ENCODE data around the gene DDX42. TPM values are rescaled to one million over a fixed set of nuclear protein-coding genes. Genes with fewer than 3 reads are reported as not detected.

The DDX42 gene
- 114 and 115 TPM in 2 replicates for polyA plus RNA-seq
- polyA minus RNA-seq = 136 and 142 TPM in 2 replicates

- TF ChIP-seq REST (IDR thresholded peaks at IDR 0.05; ENCODE audit: borderline replicate concordance) = peak; percentile 87
- TF ChIP-seq MXI1 (conservative IDR thresholded peaks at IDR 0.05; ENCODE audit: poor library complexity, severe bottlenecking) = no peak
- TF ChIP-seq EP300 (conservative IDR thresholded peaks at IDR 0.05; ENCODE audit: poor library complexity, severe bottlenecking) = no peak
- TF ChIP-seq CTCF (IDR thresholded peaks at IDR 0.05; ENCODE audit: poor library complexity, severe bottlenecking) = no peak
- TF ChIP-seq EZH2 (IDR thresholded peaks at IDR 0.05; ENCODE audit: borderline replicate concordance, insufficient read depth, low read length, poor library complexity, severe bottlenecking) = no peak
- TF ChIP-seq POLR2AphosphoS5 (IDR thresholded peaks at IDR 0.05) = peak; percentile 95
- TF ChIP-seq SMC3 (conservative IDR thresholded peaks at IDR 0.05; ENCODE audit: poor library complexity) = no peak
- TF ChIP-seq RAD21 (conservative IDR thresholded peaks at IDR 0.05) = no peak
- peak; percentile 58 for TF ChIP-seq TAF1 (IDR thresholded peaks at IDR 0.05; ENCODE audit: low read depth)
- no peaks in the 10 kb centered on the region for H3K27me3 ChIP-seq (ENCODE audit: insufficient read depth, low read depth, low read length)
- peak within 1 kb of the TSS; percentile 96 for H3K9ac ChIP-seq (ENCODE audit: low read length)
- no peaks in the 10 kb centered on the region for H3F3A ChIP-seq (ENCODE audit: insufficient read depth, low read length, poor library complexity, severe bottlenecking)
- peak within 1 kb of the TSS; percentile 90 for H3K27ac ChIP-seq (ENCODE audit: low read length)
- H3K36me3 ChIP-seq (ENCODE audit: insufficient read depth, low read length) = no peaks in the 10 kb centered on the region
- peaks cover 16% of the 10 kb centered on the region for H4K20me1 ChIP-seq (ENCODE audit: insufficient read depth)
- no peaks in the 10 kb centered on the region for H3K9me2 ChIP-seq (ENCODE audit: insufficient read depth, low read length)
- peaks cover 78% of the 10 kb centered on the region for H3K79me2 ChIP-seq (replicated peaks; ENCODE audit: insufficient read depth, low read length)
- no peaks in the 10 kb centered on the region for H3K9me3 ChIP-seq (ENCODE audit: low read length)
- H2AFZ ChIP-seq (ENCODE audit: low read depth, low read length) = peak within 1 kb of the TSS; percentile 51
- peak within 1 kb of the TSS; percentile 99 for H3K4me2 ChIP-seq (ENCODE audit: low read length)
- H3K4me3 ChIP-seq (ENCODE audit: low read length) = peak within 1 kb of the TSS; percentile 80
These were observed at the start of gene DDX42 for GRCh38 chr17:63774141-63774968. Gene DDX42 (plus strand): TSS chr17:63774170. CDS start chr17:63787050, 12,880 bp downstream.

GRCh38 chr17:63735691-63736090 is 38.3 kb upstream of the DDX42 start:
- H3F3A ChIP-seq (ENCODE audit: insufficient read depth, low read length, poor library complexity, severe bottlenecking) = no peaks in the 10 kb centered on the region
- H3K27ac ChIP-seq (ENCODE audit: low read length) = no peak overlapping the region
- peaks cover 9% of the 10 kb centered on the region for H3K79me2 ChIP-seq (replicated peaks; ENCODE audit: insufficient read depth, low read length)
- H4K20me1 ChIP-seq (ENCODE audit: insufficient read depth) = no peaks in the 10 kb centered on the region
- no peak overlapping the region for H3K9ac ChIP-seq (ENCODE audit: low read length)
- H3K27me3 ChIP-seq (ENCODE audit: insufficient read depth, low read depth, low read length) = no peaks in the 10 kb centered on the region
- H3K9me2 ChIP-seq (ENCODE audit: insufficient read depth, low read length) = no peaks in the 10 kb centered on the region
- no peak overlapping the region for H3K4me2 ChIP-seq (ENCODE audit: low read length)
- TF ChIP-seq EP300 (conservative IDR thresholded peaks at IDR 0.05; ENCODE audit: poor library complexity, severe bottlenecking) = no peak
- TF ChIP-seq REST (IDR thresholded peaks at IDR 0.05; ENCODE audit: borderline replicate concordance) = no peak
- TF ChIP-seq EZH2 (IDR thresholded peaks at IDR 0.05; ENCODE audit: borderline replicate concordance, insufficient read depth, low read length, poor library complexity, severe bottlenecking) = no peak
- TF ChIP-seq TAF1 (IDR thresholded peaks at IDR 0.05; ENCODE audit: low read depth) = no peak
- TF ChIP-seq RAD21 (conservative IDR thresholded peaks at IDR 0.05) = no peak
- TF ChIP-seq MXI1 (conservative IDR thresholded peaks at IDR 0.05; ENCODE audit: poor library complexity, severe bottlenecking) = no peak
- no peak for TF ChIP-seq POLR2AphosphoS5 (IDR thresholded peaks at IDR 0.05)
- no peak for TF ChIP-seq CTCF (IDR thresholded peaks at IDR 0.05; ENCODE audit: poor library complexity, severe bottlenecking)
- no peak for TF ChIP-seq SMC3 (conservative IDR thresholded peaks at IDR 0.05; ENCODE audit: poor library complexity)
- H3K4me3 ChIP-seq (ENCODE audit: low read length) = no peak overlapping the region
- no peak overlapping the region for H2AFZ ChIP-seq (ENCODE audit: low read depth, low read length)
- no peaks in the 10 kb centered on the region for H3K9me3 ChIP-seq (ENCODE audit: low read length)
- no peaks in the 10 kb centered on the region for H3K36me3 ChIP-seq (ENCODE audit: insufficient read depth, low read length)
